ENCODE results near the gene CTXN1.

GRCh38 chr19:7968008-7968795, 42.3 kb upstream of the CTXN1 start:
- TF ChIP-seq EZH2 (IDR thresholded peaks at IDR 0.05; ENCODE audit: borderline replicate concordance) (no peak), CTCF (IDR thresholded peaks at IDR 0.05; ENCODE audit: poor library complexity) (no peak), EZH2phosphoT487 (IDR thresholded peaks at IDR 0.05; ENCODE audit: low read depth, severe bottlenecking, unreplicated experiment) (no peak)
